ENCODE data around the gene ZMYND10. TPM values are rescaled to one million over a fixed set of nuclear protein-coding genes. Genes with fewer than 3 reads are reported as not detected.

ZMYND10 gene
- total RNA-seq, 1 donor = 2.9 TPM

DNA sequence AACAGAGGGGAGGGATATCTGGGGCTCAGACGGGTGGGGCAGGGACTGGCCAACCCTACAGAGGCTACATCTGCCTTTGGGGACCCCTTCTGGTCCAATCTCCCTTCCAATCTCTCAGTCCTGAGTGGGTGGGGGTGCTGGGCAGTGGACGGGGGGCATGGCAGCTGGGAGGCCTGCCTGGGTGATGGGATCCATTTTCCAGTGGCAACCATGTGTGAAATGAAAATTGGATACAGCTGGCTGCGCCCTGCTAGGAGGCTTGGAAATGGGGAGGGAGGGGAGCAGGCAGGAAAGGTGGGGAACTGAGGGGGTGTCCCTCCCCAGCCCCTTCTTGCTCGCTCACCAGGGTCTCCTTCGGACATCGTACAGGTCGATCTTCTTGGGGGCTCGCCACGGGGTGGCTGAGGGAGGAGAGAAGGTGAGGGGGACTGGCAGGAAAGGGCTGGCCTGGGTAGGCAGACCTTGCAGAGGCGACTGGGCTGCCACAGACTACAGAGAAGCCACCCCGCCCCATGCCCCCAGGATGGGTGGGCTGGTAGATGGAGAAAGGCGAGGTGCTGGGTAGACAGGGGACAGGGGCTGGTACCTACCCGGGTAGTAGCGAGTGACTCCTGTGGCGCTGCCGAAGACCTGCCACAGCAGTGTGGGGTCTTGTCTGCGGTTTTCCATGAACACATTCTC lies 35.0 kb upstream of the ZMYND10 start:
- Histone ChIP-seq H3K79me2 (ENCODE audit: insufficient read depth, low read length) (no peaks in the 10 kb centered on the region), H2AFZ (ENCODE audit: low read length) (no peak overlapping the region), H3K36me3 (ENCODE audit: insufficient read depth, low read length) (no peaks in the 10 kb centered on the region), H3K9me3 (ENCODE audit: low read depth, low read length) (no peaks in the 10 kb centered on the region), H3K27me3 (ENCODE audit: insufficient read depth, low read length) (peaks cover 3% of the 10 kb centered on the region), H4K20me1 (ENCODE audit: insufficient read depth, low read length) (no peaks in the 10 kb centered on the region), H3K4me1 (ENCODE audit: insufficient read depth, low read length) (no peaks in the 10 kb centered on the region), H3K27ac (ENCODE audit: low read depth, low read length) (no peak overlapping the region), H3K4me3 (ENCODE audit: insufficient read depth, low read length) (no peak overlapping the region), H3K4me2 (ENCODE audit: insufficient read depth, low read length) (no peak overlapping the region)
- no peak for DNase-seq (ENCODE audit: insufficient read length, low spot score, missing footprints)
- TF ChIP-seq, protein P1, sequence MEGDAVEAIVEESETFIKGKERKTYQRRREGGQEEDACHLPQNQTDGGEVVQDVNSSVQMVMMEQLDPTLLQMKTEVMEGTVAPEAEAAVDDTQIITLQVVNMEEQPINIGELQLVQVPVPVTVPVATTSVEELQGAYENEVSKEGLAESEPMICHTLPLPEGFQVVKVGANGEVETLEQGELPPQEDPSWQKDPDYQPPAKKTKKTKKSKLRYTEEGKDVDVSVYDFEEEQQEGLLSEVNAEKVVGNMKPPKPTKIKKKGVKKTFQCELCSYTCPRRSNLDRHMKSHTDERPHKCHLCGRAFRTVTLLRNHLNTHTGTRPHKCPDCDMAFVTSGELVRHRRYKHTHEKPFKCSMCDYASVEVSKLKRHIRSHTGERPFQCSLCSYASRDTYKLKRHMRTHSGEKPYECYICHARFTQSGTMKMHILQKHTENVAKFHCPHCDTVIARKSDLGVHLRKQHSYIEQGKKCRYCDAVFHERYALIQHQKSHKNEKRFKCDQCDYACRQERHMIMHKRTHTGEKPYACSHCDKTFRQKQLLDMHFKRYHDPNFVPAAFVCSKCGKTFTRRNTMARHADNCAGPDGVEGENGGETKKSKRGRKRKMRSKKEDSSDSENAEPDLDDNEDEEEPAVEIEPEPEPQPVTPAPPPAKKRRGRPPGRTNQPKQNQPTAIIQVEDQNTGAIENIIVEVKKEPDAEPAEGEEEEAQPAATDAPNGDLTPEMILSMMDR (IDR thresholded peaks at IDR 0.05; ENCODE audit: extremely low read depth, low read depth, low read length) = no peak

DNA sequence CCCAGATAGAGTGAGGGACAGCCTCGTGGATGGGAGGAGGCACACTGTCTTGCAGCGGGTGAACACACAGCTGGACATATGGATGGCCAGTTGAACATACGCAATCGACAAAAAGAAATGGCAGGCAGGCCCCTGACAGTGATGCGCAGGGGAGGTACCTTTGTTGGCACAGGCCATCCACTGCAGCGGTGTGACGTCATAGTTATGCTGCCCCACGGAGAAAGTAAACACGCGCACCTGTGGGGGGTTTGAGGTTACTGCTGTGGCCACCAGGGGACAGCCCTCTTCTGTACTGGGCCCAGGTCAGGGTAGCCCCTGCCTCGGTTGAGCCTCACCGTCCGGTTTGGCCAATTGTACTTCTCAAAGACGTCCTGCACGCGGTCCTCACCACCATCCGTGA lies 33.2 kb upstream of the ZMYND10 start:
- H4K20me1 ChIP-seq (ENCODE audit: insufficient read depth, low read length) = no peaks in the 10 kb centered on the region

DNA sequence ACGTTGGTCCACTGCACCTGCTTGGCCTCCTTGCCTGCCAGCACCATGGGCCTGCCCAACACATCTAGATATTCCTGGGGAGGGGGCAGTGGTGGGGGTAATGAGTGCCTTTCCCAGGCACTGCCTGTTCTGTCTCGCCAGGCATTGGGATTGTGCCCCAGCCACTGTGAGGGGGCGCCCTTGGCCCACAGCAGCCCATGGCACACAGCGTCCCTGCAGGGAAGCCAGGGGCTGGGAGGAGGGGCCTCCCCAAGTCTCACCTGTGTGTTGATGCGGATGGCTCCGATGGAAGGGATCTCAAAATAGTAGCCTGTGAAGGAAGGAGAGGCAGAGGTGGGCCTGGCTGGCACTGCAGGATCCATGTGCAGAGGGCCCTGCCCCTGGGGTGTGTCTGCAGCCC lies 32.5 kb upstream of the ZMYND10 start:
- H3K4me2 ChIP-seq (ENCODE audit: insufficient read depth, low read length) = no peak overlapping the region
- TF ChIP-seq, protein P1 (IDR thresholded peaks at IDR 0.05; ENCODE audit: extremely low read depth, low read depth, low read length) = no peak
- no peaks in the 10 kb centered on the region for H3K9me3 ChIP-seq (ENCODE audit: low read depth, low read length)
- H3K4me3 ChIP-seq (ENCODE audit: insufficient read depth, low read length) = no peak overlapping the region
- H2AFZ ChIP-seq (ENCODE audit: low read length) = no peak overlapping the region
- H3K36me3 ChIP-seq (ENCODE audit: insufficient read depth, low read length) = no peaks in the 10 kb centered on the region
- no peak for DNase-seq (ENCODE audit: insufficient read length, low spot score, missing footprints)
- no peaks in the 10 kb centered on the region for H4K20me1 ChIP-seq (ENCODE audit: insufficient read depth, low read length)
- no peaks in the 10 kb centered on the region for H3K4me1 ChIP-seq (ENCODE audit: insufficient read depth, low read length)
- H3K27ac ChIP-seq (ENCODE audit: low read depth, low read length) = no peak overlapping the region
- peaks cover 3% of the 10 kb centered on the region for H3K27me3 ChIP-seq (ENCODE audit: insufficient read depth, low read length)
- H3K79me2 ChIP-seq (ENCODE audit: insufficient read depth, low read length) = no peaks in the 10 kb centered on the region

More for the DNA sequence above, 33.2 kb upstream of the ZMYND10 start:
- TF ChIP-seq, protein P1 (IDR thresholded peaks at IDR 0.05; ENCODE audit: extremely low read depth, low read depth, low read length) = no peak
- H3K4me2 ChIP-seq (ENCODE audit: insufficient read depth, low read length) = no peak overlapping the region
- no peak overlapping the region for H2AFZ ChIP-seq (ENCODE audit: low read length)
- H3K9me3 ChIP-seq (ENCODE audit: low read depth, low read length) = no peaks in the 10 kb centered on the region
- H3K79me2 ChIP-seq (ENCODE audit: insufficient read depth, low read length) = no peaks in the 10 kb centered on the region
- H3K4me1 ChIP-seq (ENCODE audit: insufficient read depth, low read length) = no peaks in the 10 kb centered on the region
- DNase-seq (ENCODE audit: insufficient read length, low spot score, missing footprints) = no peak
- H3K27me3 ChIP-seq (ENCODE audit: insufficient read depth, low read length) = peaks cover 3% of the 10 kb centered on the region
- H3K36me3 ChIP-seq (ENCODE audit: insufficient read depth, low read length) = no peaks in the 10 kb centered on the region
- H3K4me3 ChIP-seq (ENCODE audit: insufficient read depth, low read length) = no peak overlapping the region
- H3K27ac ChIP-seq (ENCODE audit: low read depth, low read length) = no peak overlapping the region

DNA sequence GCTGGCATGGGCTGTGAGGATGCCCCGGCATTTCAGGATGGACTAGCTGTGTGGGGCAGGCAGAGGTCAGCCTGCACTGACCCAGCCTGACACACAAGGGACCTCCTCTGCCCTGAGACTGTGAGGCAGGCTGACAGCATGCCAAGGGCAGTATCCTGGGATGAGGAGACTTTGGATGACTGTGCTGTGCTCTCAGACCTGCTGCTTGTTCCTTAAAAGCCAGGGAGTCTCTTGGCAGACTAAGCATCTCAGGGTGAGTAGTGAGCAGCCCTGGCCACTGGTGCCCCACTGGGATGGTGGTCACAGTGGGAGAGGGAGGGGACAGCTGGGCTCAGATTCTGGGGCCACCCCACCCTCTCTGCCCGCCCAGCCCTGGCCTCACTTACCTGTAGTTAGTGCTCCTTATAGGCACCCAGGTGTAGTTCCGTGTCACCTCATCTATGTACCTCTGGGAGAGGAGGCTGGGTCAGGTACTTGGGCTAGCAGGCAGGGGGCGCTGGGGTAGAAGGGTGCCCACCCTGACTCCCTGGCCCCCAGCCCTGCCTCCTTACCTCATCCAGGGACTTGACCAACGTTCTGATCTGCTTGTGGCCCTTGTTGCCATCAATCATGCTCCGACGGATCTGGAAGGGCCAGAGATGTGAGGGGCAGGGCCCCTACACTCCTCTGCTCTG lies 29.9 kb upstream of the ZMYND10 start:
- Histone ChIP-seq H3K36me3 (ENCODE audit: insufficient read depth, low read length) (no peaks in the 10 kb centered on the region), H3K4me2 (ENCODE audit: insufficient read depth, low read length) (no peak overlapping the region)

More for the DNA sequence above, 29.9 kb upstream of the ZMYND10 start:
- Histone ChIP-seq H4K20me1 (ENCODE audit: insufficient read depth, low read length) (no peaks in the 10 kb centered on the region), H3K4me3 (ENCODE audit: insufficient read depth, low read length) (no peak overlapping the region), H3K27me3 (ENCODE audit: insufficient read depth, low read length) (no peaks in the 10 kb centered on the region), H2AFZ (ENCODE audit: low read length) (no peak overlapping the region), H3K27ac (ENCODE audit: low read depth, low read length) (no peak overlapping the region), H3K9me3 (ENCODE audit: low read depth, low read length) (no peaks in the 10 kb centered on the region), H3K4me1 (ENCODE audit: insufficient read depth, low read length) (no peaks in the 10 kb centered on the region), H3K79me2 (ENCODE audit: insufficient read depth, low read length) (no peaks in the 10 kb centered on the region)
- DNase-seq (ENCODE audit: insufficient read length, low spot score, missing footprints) = no peak
- TF ChIP-seq, protein P1 (IDR thresholded peaks at IDR 0.05; ENCODE audit: extremely low read depth, low read depth, low read length) = no peak
